Activated T-helper 9 cell treated with anti-CD3 and anti-CD28 coated beads, Interleukin-2, amount 50 U/mL, for 16 hours (primary cell): ENCODE measurements around the gene HS6ST1.

Experiments used
- DNase-seq: peaks from one replicate; pipeline ENCODE4 v3.0.0-alpha.2; 2020; ENCODE audit warnings: low read depth

HS6ST1 gene

DNA sequence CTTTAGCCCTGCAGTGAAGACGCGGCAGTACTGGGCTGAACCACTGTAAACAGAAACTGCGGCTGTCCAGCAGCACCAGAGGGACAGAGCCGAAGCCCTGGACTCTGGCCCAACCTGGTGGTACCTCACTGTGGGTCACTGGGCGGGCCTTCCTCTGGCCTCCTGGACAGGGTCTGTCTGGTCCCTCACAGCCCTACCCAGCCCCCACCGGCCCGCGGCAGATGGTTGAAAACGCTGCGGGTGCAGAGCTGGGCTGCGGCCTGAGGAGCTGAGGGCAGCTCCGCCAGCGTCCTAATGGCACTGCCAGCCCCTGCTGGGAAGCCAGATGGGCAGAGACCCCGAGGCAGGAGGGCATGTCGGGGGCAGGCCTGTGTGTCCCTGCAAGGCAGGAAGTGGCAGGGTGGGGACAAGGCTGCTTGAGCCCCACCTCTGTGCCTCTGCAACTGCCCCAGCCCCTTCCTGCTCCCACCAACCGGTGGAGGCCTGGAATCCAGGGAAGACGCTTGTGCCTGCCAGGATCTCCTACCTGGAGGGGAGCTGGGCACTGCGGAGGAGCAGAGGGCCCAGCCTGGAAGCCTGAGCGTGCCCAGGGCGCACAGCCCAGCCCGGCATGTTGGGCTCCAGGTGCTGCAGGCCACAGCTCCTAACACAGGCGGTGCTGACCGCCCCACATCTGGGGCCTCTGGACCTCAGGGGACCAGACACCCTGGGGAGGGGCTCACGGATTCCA lies 36.3 kb downstream of the HS6ST1 start:
- DNase-seq, result no peak

DNA sequence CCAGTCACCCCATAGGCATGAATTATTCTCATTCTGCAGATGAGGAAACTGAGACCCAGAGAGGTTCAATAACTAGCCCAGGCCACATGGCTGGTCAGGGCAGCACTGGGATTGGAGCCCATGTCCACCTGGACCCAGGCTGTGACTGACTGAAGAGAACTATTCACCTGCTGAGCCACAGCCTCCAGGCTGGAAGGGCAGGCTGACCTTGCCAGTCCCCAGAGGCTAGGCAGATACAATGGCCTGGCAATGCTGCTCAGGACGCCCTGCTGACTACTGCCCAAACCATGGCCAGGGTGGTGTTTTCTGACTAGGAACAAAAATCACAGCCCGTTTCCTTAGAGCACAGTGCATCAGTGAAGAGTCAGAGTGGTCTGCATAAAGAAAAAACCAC lies 36.8 kb downstream of the HS6ST1 start:
- DNase-seq, result no peak

DNA sequence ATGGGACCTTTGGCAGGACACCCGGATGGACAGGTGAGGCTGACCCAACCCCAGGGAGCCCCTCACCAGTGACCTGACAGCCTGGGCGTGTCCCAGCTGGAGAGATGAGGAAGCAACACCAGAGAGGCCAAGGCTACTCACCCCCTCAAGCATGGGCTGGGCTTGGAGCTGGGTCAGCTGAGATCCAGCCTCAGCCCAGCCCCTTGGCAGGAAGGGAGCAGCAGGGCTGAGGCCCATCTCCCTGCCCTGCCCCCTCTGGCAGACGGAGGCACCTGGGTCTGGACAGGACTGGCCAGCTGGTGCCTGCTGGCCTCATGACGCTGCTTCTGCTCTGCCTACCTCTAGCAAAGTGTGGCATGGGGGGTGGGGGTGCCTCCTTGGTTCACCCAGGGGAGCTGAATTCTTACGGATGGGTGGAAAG lies 37.8 kb downstream of the HS6ST1 start:
- no peak for DNase-seq

DNA sequence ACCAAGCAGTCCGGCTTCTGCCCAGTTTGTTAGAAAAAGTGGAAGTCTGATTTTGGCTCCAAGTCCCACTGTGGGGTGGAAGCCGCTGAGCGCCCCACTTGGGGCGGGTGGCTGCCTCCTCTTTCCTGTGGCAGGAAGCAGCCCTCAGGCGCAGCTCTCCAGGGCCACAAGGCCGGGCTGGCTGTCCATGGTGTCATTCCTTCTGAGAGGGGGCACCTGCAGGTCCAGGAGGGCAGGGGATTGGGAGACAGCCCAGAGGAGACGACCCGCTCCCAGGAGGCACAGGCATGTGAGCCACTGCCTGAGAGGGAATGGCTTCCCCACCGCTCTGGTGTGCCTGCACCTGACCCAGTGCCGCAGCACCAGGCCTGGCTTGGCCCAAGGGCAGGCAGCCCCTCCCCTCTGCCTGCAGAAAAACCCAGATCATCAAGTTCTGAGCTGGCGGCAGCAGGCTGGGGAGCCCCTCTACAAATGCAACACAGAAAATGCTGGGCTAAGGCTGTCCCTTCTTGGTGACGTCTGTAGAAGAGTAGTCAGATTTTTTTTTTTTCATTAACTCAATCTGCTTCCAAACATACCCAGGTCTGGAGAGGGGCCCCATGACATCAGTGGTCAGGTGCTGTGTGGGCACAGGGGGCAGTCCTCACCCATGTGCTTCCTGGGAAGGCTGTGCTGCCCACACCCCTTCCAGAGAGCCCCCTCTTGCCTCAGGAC lies 38.4 kb downstream of the HS6ST1 start:
- DNase-seq, result no peak

DNA sequence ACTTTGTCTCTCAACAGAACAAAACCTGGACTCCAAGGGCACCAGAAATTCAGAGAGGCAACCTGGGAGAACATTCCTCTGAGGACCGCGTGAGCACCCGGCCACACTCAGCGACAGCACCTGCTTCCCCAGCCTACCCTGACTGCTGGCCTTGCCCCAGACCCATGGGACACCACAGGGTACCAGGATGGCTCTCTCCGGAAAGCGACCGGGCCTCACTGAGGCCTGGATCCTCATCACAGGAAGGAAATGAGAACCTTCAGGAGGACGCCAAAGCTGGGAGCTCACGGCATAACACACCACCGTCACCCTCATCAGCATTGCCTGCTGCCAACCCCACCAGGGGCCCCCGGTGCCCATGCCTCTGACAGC lies 38.9 kb downstream of the HS6ST1 start:
- no peak for DNase-seq

DNA sequence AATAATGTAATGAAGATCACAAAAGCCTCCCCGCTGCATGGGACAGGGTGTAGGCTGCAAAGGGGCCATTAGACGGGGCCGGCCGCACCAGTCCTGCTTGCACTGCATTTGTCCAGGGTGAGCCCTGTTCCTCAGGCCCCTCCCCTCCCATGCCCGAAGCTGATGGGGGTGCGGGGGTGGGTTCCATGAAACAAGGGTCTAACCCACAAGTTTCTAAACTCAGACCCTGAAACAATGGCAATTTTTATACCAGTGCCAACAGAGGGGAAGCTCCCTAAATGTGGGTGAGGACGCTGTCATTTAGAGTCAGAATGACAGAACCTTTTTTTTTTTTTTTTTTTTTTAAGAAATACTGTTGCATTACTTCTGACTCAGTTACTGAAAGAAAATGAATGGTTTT lies 39.7 kb downstream of the HS6ST1 start:
- DNase-seq, result no peak

DNA sequence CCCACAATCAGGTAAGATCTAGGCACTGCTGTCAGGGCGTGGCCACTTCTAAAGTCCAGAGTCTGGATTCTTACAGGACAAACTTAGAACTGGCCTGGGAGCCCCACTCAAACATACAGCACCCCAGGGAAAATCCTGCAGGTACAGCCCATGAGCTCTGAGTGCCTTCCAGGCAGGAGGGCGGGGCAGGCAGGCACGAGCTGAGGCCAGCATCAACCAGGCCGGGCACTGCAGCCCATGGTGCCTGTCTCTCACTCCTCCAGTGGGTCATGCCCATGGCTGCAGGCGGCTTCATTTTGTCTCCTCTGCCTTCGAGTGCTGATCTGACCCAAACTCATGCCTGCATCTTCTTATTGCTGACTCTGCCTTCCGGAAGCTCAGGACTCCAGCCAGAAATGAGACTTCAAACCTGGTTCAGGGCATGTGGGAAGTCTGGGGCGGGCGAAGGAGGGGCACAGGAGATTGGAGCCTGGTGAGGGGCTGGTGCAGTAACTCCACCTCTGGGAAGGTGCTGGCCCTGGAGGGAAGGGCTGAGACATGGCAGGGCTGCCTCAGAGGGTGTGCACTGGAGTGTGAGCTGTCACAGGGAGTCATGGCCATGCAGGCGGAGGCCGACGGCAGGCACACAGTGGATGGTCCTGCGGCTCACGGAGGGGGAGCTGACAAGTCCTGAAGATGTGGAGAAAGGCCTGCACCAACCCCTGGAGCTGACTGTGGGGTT lies 40.5 kb downstream of the HS6ST1 start:
- DNase-seq, result no peak

DNA sequence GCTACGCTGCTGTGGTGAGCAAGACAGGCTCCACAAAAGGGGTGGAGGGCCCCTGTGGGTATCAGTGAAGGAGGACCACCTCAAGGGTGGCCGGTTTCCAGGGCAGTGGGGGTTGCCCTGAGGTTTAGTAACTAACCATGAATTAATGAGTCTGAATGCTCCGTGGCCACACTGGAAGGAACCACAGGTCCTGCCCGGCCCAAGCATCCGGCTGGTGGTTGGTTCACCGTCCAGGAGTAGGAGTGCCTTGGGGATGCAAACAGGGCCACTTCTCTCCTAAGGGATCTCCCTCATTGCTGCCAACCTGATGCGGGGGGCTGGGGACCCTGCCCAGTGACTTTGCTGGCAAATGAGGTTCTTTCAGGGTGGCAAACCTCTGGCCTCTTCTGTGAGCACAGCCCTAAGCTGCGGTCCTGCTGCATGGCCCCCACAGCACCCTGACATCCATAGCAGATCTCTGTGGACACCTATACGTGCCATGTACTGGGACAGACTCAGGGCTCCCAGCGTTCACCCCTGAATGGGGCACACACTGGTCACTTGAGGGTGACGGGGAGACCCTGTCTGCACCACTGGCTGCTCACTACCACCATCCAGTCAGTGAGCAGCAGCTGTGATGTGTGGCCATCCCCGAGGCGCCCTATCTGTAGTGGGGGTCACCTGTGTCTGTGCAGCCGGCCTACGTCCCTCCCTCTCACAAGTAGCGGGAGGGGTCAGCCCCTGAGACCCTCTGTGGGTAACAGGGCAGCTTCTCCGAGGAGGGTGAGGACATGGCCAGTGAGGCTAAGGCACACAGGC lies 41.6 kb downstream of the HS6ST1 start:
- DNase-seq, result no peak

DNA sequence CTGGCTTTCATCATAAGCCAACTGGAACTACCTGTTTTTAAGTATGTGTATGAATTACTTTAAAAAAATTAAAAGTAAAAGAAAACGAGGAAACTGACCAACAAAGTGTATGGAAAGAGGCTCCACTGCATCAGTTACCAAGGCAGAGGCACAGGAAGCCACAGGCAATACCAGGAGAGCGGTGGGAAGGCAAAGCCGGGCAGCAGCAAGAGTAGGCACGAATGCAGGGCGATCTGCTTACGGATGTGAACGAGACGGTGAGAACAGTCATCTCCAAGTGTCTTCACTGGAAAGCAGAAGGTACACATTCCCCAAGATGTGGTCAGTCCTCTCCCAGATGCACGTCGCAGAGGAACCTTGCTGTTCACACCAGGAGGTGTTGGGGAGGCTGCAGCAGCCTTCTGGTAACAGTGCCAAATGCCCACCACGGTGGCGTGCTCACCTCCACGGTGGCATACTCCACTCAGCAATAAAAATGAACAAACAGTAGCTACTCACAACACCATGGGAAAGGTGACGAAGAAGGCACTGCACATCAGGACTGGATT lies 43.1 kb downstream of the HS6ST1 start:
- no peak for DNase-seq

DNA sequence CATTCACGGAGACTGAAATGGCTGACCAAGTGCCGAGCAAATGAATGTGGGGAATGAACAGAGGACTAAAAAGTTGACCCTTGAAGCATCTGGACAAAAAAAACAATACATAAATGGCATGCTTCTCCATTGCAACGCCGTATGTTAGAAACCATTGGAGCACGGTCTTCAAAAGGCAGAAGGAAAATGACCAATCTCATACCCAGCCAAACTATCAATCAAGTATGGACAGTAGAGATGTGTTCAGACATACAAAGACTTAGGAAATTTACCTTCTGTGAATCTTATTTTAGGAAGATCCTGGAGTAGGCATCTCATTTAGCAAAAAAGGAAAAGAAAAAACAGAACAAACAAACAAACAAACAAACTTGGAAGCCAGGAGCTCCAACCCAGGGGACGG lies 44.5 kb downstream of the HS6ST1 start:
- no peak for DNase-seq

DNA sequence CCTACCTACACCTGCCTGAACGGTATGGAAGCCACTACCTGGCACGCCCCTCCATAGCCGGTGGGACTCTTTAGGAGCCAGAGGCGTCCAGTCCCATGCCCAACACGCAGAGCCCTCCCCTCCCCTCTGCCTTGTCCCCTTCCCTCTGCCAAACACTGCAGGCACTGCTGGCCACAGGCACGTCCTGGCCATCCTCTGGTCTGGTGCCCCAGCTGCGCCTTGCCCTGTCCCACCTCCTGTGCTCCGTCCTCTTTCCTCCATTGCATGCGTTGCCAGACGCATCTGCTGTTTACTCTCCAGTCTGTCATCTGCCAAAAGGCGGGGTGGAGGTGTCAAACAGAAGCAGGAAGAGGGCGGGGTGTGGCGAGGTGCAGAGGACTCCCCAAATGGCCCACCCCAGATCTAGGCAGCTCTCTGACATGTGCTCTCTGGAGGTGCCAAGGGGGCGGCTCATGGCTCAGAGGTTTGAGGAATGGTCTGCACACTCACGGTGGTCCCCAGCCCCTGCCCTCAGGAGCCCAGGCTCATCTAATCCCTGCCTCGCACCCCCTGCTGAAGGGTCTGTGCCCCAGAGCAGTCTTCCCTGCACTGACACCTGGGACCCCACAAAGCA lies 45.1 kb downstream of the HS6ST1 start:
- DNase-seq, result no peak

DNA sequence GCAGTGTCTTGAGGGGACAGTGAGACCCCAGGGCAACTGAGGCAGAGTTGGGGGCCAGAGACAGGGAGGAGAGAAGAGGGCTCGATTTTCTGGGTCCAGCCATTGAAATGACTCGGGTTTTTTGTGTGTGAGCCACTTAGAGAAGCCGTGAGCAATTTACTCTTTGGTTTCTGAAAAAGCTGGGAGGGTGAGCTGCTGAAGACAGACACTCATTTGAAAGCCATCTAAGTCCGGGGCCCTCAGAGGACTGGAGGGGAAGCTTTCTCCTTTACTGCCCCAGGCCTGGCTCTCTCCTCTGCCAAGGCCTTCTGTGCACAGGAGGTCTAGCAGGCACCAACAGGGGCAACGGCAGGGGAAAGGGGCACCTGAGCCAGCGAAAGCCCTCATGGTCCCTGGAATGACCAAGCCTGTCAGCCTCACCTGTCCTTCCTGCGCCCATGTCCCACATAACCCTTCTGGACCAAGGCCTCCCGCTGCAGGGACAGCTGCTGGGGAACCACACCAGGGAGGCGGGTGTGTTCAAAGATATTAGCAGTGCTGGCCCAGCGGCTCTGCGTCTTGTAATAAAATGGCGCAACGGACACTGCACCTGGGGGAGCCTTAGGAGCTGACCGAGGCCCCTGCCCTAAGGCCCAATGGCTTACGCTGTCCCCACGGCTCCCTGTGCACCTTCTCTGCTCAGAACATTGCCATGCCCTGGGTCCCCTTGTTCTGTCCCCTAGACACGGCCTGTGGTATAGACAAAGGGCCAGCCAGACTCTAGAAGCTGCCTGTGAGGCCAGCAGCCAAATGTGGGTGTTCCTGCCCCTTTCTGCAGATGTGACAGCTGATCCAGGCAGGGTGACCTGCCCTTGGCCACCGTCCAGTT lies 45.8 kb downstream of the HS6ST1 start:
- no peak for DNase-seq

DNA sequence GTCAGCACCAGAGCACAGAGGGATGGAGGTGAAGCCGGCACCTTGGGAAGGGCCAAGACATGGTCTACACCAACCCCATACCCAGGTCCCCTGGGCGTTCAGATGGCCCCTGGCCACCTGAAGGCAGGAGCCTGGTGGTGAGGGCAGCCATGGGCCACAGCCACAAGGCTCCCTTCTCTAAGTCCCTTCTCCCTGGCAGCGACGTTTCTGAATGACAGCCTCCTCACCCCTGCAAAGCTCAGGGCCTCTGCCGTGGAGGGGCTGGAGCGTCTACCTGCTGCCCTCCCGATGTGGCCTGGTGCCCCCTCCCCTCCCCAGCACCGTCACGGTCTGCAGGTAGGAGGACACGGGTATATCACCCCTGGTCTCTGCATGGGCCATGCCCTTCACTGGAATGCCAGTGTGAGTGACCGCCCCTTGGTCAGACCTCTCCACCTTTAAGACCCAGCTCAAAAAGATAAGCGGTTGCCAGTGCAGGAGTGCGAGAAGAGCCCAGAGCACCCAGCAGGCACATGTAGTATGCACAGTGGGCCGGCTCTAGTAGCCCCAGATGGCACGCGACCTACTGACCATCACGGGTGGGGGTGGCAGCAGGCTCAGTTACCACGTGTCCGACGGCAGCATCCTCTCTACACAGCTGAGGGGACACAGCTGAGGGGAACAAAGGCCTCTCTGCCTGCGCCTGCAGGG lies 46.6 kb downstream of the HS6ST1 start:
- DNase-seq, result no peak

DNA sequence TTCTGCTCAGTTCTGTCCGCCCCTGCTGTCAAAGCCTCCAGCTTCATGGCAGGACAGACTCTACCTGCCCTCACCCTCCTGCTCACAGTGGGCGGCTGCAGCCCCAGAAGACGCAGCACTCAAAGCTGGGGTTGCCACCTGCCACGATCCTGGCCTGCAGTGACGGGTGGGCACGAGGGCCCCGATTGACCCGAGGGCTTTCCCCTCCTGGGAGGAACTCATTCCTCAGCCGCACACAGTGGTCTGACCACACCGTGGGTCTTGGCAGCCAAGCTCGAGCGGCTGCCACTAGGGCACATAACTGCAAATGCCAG lies 47.1 kb downstream of the HS6ST1 start:
- no peak for DNase-seq

DNA sequence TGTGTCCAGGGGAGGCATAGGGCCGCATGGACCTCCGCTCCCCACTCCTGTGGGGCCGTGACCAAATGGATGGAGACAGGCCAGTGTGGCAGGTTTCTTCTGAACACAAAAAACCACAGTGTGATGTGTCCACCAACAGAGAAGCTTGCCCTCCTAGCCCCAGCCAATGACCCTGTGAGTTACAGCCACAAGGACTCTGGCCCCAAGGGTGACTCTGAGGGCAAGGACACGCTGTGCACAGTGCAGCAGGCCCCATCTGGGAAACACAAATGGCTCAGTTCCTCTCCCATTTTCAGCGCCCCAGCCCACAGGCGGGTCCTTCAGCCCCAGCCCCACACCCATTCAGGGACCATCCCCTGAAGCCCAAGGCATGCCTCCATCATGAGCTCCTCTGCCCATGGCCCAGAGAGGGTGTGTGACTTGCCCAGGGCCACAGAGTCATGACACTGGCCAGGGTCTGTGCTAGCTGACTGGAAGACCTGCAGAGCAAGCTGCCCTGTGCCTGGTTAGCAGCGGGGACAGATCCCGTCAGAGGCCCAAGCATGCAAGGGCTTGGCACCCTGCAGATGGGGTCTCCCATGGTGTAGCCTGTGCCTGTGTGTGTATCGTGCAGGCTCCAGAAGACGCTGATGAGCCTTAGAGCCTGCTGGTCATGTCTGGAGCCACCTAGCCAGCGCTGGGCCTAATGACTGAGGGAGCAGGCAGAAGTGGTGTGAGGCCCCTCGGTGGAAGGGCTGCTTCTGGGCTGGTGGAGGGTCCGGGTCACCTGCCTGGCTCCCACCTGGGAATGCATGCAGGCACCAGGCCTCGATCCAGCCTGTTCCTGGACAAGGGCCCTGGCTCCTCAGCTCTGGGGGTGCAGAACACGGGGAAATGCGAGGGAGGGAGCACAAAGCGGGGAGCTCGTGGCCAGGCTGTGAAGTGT lies 47.7 kb downstream of the HS6ST1 start:
- no peak for DNase-seq

DNA sequence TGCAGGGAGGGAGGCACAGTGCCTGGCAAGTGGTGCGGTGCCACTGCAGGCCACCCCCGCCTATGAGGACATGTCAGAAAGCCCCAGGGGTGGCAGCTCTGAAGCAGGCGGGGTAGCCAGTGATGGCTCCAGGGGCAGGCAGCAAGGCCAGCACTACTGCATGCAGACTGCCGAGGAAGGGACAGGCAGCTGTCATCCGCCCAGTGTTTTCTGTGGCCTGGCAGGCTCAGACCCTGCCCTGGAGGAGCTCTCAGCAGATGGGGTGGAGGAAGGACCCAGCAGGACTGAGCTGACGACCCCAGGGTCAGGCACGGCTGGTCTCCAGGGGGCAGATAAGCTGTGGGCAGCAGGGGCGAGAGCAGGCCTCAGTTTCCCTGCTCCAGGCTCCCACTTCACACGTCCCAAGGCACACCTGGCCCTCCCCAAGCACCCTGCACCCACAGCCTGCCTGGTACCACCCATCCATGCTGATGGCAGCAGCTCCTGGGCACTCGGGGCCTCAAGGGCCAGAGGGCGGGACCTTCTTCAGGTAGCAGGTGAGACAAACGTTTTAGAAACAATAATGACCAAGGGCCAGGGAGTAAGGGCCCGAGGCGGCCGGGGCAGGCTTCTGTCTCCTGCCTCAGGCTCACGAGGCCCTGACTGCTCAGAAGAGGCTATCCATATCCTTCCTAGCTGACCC lies 48.5 kb downstream of the HS6ST1 start:
- no peak for DNase-seq

DNA sequence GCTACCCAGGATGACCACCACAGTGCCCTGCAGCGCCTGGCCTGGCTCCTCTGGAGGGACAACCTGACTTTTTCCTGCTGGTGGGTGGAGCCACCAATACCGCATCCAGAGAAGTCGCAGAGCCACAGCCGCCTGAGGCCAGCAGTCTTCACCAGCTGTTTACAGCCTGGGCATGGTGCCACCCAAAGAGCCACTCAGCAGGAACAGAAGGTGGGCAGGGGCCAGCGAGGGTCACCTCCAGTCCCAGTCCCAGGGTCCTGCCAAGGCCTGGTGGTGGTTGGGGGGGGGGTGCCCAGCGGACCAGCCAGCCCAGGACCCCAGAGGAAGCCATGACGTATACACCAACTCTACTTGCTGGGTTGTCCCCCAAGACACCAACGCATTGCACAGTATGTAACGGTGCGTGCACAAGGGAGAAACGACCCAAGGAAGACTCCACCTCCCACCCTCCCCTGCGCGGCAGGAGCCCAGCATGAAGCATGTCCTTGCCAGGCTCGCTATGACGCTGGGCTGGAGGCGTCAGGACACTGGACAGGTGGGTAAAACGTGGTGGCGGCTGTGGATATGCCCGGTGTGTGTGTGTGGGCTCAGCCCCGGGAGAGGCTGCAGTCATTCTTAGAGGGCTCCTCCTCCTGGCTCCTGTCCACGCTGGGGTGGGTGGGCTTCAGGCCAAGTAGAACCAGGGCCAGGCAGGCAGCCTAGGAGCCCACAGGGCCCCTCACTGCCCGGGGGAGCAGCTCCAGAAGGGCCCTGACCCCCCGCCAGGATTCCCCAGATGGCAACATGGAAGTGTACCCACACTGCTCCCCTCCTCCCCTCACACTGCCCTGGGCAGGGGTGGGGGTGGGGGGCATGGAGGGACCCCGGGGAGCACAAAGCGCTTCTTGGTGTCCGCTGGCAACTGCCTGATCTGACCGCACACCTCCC lies 49.3 kb downstream of the HS6ST1 start:
- no peak for DNase-seq
